Measurements from ENCODE around the gene CSF2. TPM values are rescaled to one million over a fixed set of nuclear protein-coding genes. Genes with fewer than 3 reads are reported as not detected.
A peak's percentile ranks its signal among the peaks of the same experiment; 100 is the strongest.

CSF2 gene
- total and polyA plus RNA-seq, 5 experiments from 2014 or later, result not detected

GRCh38 chr5:132065951-132066701 lies 7.5 kb upstream of the CSF2 start:
- ATAC-seq (no peak), DNase-seq (peak in 1 of 10 donors; percentile 46)
- H3K27ac Mint-ChIP-seq, result peak overlapping the region in 1 of 10 donors; percentile 31
- H3K27me3 Mint-ChIP-seq, result no peaks in the 10 kb centered on the region
- H3K4me1 Mint-ChIP-seq, result peaks cover 4 to 13% (median 9%) of the 10 kb centered on the region in 4 donors
- no peaks in the 10 kb centered on the region for H3K36me3 Mint-ChIP-seq
- H3K4me3 Mint-ChIP-seq, result no peak overlapping the region
- H3K9me3 Mint-ChIP-seq, result no peaks in the 10 kb centered on the region
- POLR2A ChIA-PET, result no interaction called here

GRCh38 chr5:132066871-132067270 lies 6.7 kb upstream of the CSF2 start:
- Mint-ChIP-seq H3K36me3 (no peaks in the 10 kb centered on the region), H3K4me1 (peaks cover 4 to 13% (median 9%) of the 10 kb centered on the region in 4 donors), H3K27ac (peak overlapping the region in 1 of 10 donors; percentile 31), H3K9me3 (no peaks in the 10 kb centered on the region), H3K4me3 (no peak overlapping the region), H3K27me3 (no peaks in the 10 kb centered on the region)
- ATAC-seq, result no peak
- POLR2A ChIA-PET, result no interaction called here
- peak in 1 of 10 donors; percentile 43 for DNase-seq

GRCh38 chr5:132067451-132067850 lies 6.1 kb upstream of the CSF2 start:
- POLR2A ChIA-PET, result no interaction called here
- no peaks in the 10 kb centered on the region for H3K36me3 Mint-ChIP-seq
- DNase-seq, result no peak
- H3K4me3 Mint-ChIP-seq, result no peak overlapping the region
- ATAC-seq, result no peak
- H3K9me3 Mint-ChIP-seq, result no peaks in the 10 kb centered on the region
- peaks cover 4 to 13% (median 9%) of the 10 kb centered on the region in 4 donors for H3K4me1 Mint-ChIP-seq
- no peaks in the 10 kb centered on the region for H3K27me3 Mint-ChIP-seq
- H3K27ac Mint-ChIP-seq, result no peak overlapping the region

- no peak overlapping the region for H3K27ac Mint-ChIP-seq
- no peaks in the 10 kb centered on the region for H3K36me3 Mint-ChIP-seq
- no peak overlapping the region for H3K4me3 Mint-ChIP-seq
- POLR2A ChIA-PET, result no interaction called here
- no peaks in the 10 kb centered on the region for H3K27me3 Mint-ChIP-seq
- peaks cover 4 to 13% (median 9%) of the 10 kb centered on the region in 4 donors for H3K4me1 Mint-ChIP-seq
- H3K9me3 Mint-ChIP-seq, result no peaks in the 10 kb centered on the region
- no peak for ATAC-seq
- no peak for DNase-seq
Measured at GRCh38 chr5:132067941-132068808, 5.4 kb upstream of the CSF2 start.

- Mint-ChIP-seq H3K27ac (peak overlapping the region in 1 of 10 donors; percentile 13), H3K27me3 (no peaks in the 10 kb centered on the region), H3K4me3 (no peak overlapping the region), H3K9me3 (no peaks in the 10 kb centered on the region), H3K36me3 (no peaks in the 10 kb centered on the region), H3K4me1 (peaks cover under 1 to 13% (median 3%) of the 10 kb centered on the region in 4 donors)
- POLR2A ChIA-PET, result no interaction called here
- ATAC-seq (no peak), DNase-seq (no peak)
Measured at GRCh38 chr5:132069561-132069960, 4.0 kb upstream of the CSF2 start.

GRCh38 chr5:132069994-132070393 lies 3.6 kb upstream of the CSF2 start:
- no peak for ATAC-seq
- H3K27ac Mint-ChIP-seq, result no peak overlapping the region
- H3K4me1 Mint-ChIP-seq, result peaks cover 0 to 13% (median 1%) of the 10 kb centered on the region in 4 donors
- no peaks in the 10 kb centered on the region for H3K9me3 Mint-ChIP-seq
- no peaks in the 10 kb centered on the region for H3K27me3 Mint-ChIP-seq
- POLR2A ChIA-PET, result no interaction called here
- no peak overlapping the region for H3K4me3 Mint-ChIP-seq
- no peaks in the 10 kb centered on the region for H3K36me3 Mint-ChIP-seq
- no peak for DNase-seq

- H3K27me3 Mint-ChIP-seq, result no peaks in the 10 kb centered on the region
- POLR2A ChIA-PET, result no interaction called here
- no peaks in the 10 kb centered on the region for H3K36me3 Mint-ChIP-seq
- H3K4me1 Mint-ChIP-seq, result peaks cover 0 to 16% (median 0%) of the 10 kb centered on the region in 4 donors
- H3K9me3 Mint-ChIP-seq, result no peaks in the 10 kb centered on the region
- no peak for ATAC-seq
- no peak overlapping the region for H3K4me3 Mint-ChIP-seq
- peak overlapping the region in 2 of 10 donors; percentile 41 to 77 for H3K27ac Mint-ChIP-seq
- no peak for DNase-seq
Measured at GRCh38 chr5:132070460-132071337, 2.9 kb upstream of the CSF2 start.

- H3K27me3 Mint-ChIP-seq, result no peaks in the 10 kb centered on the region
- H3K4me3 Mint-ChIP-seq, result no peak overlapping the region
- ATAC-seq (no peak), DNase-seq (no peak)
- H3K27ac Mint-ChIP-seq, result peak overlapping the region in 1 of 10 donors; percentile 77
- H3K4me1 Mint-ChIP-seq, result peaks cover 0 to 17% (median 0%) of the 10 kb centered on the region in 4 donors
- no peaks in the 10 kb centered on the region for H3K36me3 Mint-ChIP-seq
- no peaks in the 10 kb centered on the region for H3K9me3 Mint-ChIP-seq
- POLR2A ChIA-PET, result no interaction called here
Measured at GRCh38 chr5:132071338-132071707, 2.3 kb upstream of the CSF2 start.

- peaks cover 0 to 21% (median 0%) of the 10 kb centered on the region in 4 donors for H3K4me1 Mint-ChIP-seq
- H3K27ac Mint-ChIP-seq, result peak overlapping the region in 1 of 10 donors; percentile 77
- DNase-seq (no peak), ATAC-seq (no peak)
- POLR2A ChIA-PET, result no interaction called here
- H3K4me3 Mint-ChIP-seq, result no peak overlapping the region
- no peaks in the 10 kb centered on the region for H3K9me3 Mint-ChIP-seq
- H3K27me3 Mint-ChIP-seq, result no peaks in the 10 kb centered on the region
- H3K36me3 Mint-ChIP-seq, result no peaks in the 10 kb centered on the region
Measured at GRCh38 chr5:132072070-132072469, 1.5 kb upstream of the CSF2 start.

- Mint-ChIP-seq H3K27me3 (no peaks in the 10 kb centered on the region), H3K9me3 (no peaks in the 10 kb centered on the region), H3K4me3 (no peak overlapping the region), H3K4me1 (peaks cover 0 to 23% (median 0%) of the 10 kb centered on the region in 4 donors), H3K27ac (no peak overlapping the region), H3K36me3 (no peaks in the 10 kb centered on the region)
- ATAC-seq (no peak), DNase-seq (no peak)
- POLR2A ChIA-PET, result no interaction called here
Measured at GRCh38 chr5:132072528-132072927, 1.1 kb upstream of the CSF2 start.

GRCh38 chr5:132074091-132074771 lies 642 bp downstream of the CSF2 start:
- Mint-ChIP-seq H3K4me3 (no peak overlapping the region), H3K36me3 (no peaks in the 10 kb centered on the region), H3K4me1 (peaks cover 0 to 23% (median 0%) of the 10 kb centered on the region in 4 donors), H3K9me3 (no peaks in the 10 kb centered on the region), H3K27ac (peak overlapping the region in 1 of 10 donors; percentile 41), H3K27me3 (no peaks in the 10 kb centered on the region)
- ATAC-seq (no peak), DNase-seq (no peak)
- POLR2A ChIA-PET, result no interaction called here

Data from naive thymus-derived CD8-positive, alpha-beta T cell (primary cell).